Choroid plexus epithelial cell (primary cell): ENCODE data around the gene ACACB.

Source experiments
- DNase-seq: peaks from one replicate; pipeline ENCODE4 v3.0.0-alpha.2; 2010; ENCODE audit warnings: low read depth
- H3K4me3 ChIP-seq: 2 replicates; pipeline ENCODE4 v1.5.1; 2011; ENCODE audit warnings: low read depth, mild to moderate bottlenecking, control low read depth, low read length, moderate library complexity
- CTCF ChIP-seq: conservative IDR thresholded peaks from 2 replicates; pipeline ENCODE4 v1.5.1; 2011; ENCODE audit warnings: low read depth, mild to moderate bottlenecking, control low read depth, inconsistent platforms, low read length, moderate library complexity

Gene ACACB

DNA sequence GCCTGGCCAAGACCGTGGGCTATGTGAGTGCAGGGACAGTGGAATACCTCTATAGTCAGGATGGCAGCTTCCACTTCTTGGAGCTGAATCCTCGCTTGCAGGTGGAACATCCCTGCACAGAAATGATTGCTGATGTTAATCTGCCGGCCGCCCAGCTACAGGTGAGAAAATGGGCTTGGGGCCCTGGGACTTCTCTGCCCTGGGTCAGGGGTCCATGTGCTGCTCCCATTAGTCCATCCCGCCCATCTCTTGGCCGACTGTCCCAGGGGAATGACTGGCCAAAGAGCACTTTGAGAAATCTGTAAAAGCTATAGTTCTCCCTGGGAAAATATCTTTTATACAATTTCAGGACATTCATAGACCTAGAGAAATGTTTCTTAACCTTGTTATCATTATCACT lies 63.5 kb downstream of the ACACB start:
- no peak for TF ChIP-seq CTCF
- H3K4me3 ChIP-seq, result no peak overlapping the region

DNA sequence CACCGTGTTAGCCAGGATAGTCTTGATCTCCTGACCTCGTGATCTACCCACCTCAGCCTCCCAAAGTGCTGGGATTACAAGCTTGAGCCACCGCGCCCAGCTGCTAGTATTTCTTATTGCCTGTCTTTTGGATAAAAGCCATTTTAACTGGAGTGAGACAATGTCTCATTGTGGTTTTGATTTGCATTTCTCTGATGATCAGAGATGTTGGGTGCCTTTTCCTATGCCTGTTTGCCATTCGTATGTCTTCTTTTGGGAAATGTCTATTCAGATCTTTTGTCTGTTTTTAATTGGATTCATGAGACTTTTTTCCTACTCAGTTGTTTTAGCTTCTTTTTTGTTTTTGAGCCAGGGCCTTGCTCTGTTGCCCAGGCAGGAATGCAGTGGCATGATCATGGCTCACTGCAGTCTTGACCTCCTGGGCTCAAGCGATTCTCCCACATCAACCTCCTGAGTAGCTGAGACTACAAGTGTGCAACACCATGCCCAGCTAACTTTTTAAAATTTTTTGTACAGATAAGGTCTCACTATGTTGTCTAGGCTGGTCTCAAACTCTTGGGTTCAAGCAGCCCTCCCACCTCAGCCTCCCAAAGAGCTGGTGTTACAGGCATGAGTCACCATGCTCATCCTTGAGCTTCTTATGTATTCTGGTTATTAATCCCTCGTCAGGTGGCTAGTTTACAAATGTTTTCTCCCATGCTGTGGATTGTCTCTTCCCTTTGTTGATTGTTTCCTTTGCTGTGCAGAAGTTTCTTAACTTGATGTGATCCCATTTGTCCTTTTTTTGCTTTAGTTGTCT lies 65.9 kb downstream of the ACACB start:
- TF ChIP-seq CTCF, result no peak
- DNase-seq, result no peak
- no peak overlapping the region for H3K4me3 ChIP-seq

More for the DNA sequence above, 63.5 kb downstream of the ACACB start:
- DNase-seq, result no peak

- no peak for TF ChIP-seq CTCF
- DNase-seq, result no peak
- no peak overlapping the region for H3K4me3 ChIP-seq
Measured at GRCh38 chr12:109185441-109185840, 69.1 kb downstream of the ACACB start.

- TF ChIP-seq CTCF, result no peak
- no peak for DNase-seq
- no peak overlapping the region for H3K4me3 ChIP-seq
Measured at GRCh38 chr12:109186993-109187653, 70.7 kb downstream of the ACACB start.

DNA sequence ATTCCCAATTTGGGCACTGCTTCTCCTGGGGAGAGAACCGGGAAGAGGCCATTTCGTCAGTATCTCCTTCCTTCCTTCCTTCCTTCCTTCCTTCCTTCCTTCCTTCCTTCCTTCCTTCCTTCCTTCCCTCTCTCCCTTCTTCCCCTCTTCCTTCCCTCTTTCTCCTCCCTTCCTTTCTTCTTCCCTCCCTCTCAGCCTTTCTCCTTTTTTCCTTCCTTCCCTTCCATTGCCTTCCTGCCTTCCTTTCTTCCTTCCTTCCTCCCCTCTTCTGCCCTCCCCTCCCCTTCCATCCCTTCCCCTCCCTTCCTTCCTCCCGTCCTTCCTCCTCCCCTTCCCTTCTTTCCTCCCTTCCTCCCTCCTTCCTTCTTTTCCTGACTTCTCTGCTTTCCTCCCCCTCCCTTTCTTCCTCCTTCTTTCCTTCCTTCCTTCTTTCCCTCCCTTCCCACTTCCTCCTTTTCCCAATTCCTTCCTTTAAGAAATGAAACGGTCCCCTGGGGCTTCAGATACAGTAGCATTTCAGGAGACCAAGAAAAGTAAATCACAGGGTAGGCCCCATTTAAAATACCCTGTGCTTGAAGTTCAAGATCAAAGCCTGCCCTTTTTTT lies 71.8 kb downstream of the ACACB start:
- no peak for DNase-seq
- H3K4me3 ChIP-seq, result no peak overlapping the region
- TF ChIP-seq CTCF, result no peak

GRCh38 chr12:109189291-109189690 lies 72.9 kb downstream of the ACACB start:
- no peak for TF ChIP-seq CTCF
- H3K4me3 ChIP-seq, result no peak overlapping the region

More at GRCh38 chr12:109189291-109189690, 72.9 kb downstream of the ACACB start:
- DNase-seq, result no peak
